GM23248 (cell line): Measurements from ENCODE around the gene ACOT9.

Source experiments
- EZH2 ChIP-seq: fragments of 200-600 bp; sonication (generic); IDR thresholded peaks from 2 replicates; pipeline ENCODE4 v1.6.1; 2018; ENCODE audit warnings: antibody characterized with exemption, mild to moderate bottlenecking; ENCODE audit not compliant: insufficient read depth, poor library complexity, severe bottlenecking
- EZH2phosphoT487 ChIP-seq: fragments of 200-600 bp; sonication (generic); IDR thresholded peaks from 2 replicates; pipeline ENCODE4 v1.6.1; 2018; ENCODE audit warnings: antibody characterized with exemption, moderate library complexity, mild to moderate bottlenecking, low read depth; ENCODE audit not compliant: insufficient read depth

DNA sequence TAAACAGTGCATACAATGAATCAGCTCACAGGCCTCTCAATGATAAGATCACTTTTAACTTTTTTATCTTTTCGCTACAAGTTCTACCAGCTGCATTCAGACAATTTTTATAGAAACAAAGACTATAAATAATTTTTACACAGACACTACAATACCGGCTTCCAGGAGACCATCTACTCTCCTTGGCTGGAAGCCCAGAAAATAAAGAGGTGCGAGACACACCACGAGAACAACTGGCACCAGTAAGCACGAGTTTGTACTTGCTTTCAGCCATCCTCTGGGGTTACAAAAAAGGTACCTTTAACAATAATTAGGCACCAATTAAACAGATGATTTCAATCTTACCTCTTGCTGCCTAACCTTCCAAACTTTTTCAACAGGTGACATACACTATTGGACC, 87.0 kb downstream of the ACOT9 start:
- TF ChIP-seq EZH2, result no peak
- no peak for TF ChIP-seq EZH2phosphoT487
